MM.1S (cell line): ENCODE measurements around the gene ANKZF1.

Experiments used
- DNase-seq: peaks from one replicate; pipeline ENCODE4 v3.0.0-alpha.2; 2015
- H2AFZ ChIP-seq: fragments of 300-600 bp; sonication (generic); 2 replicates; pipeline ENCODE4 v1.6.0; 2016; ENCODE audit warnings: antibody characterized with exemption, low read length
- H3F3A ChIP-seq: fragments of 300-600 bp; sonication (generic); 2 replicates; pipeline ENCODE4 v1.6.1; 2016; ENCODE audit warnings: mild to moderate bottlenecking, antibody characterized with exemption, low read length, moderate library complexity, mixed read lengths; ENCODE audit not compliant: insufficient read depth
- H3K27ac ChIP-seq: fragments of 300-600 bp; sonication (generic); 2 replicates; pipeline ENCODE4 v1.5.1; 2016; ENCODE audit warnings: mild to moderate bottlenecking, low read length
- H3K27me3 ChIP-seq: fragments of 300-600 bp; sonication (generic); replicated peaks from 2 replicates; pipeline ENCODE4 v1.6.0; 2016; ENCODE audit warnings: low read length; ENCODE audit not compliant: insufficient read depth
- H3K36me3 ChIP-seq: fragments of 300-600 bp; sonication (generic); replicated peaks from 2 replicates; pipeline ENCODE4 v1.6.1; 2016; ENCODE audit warnings: mild to moderate bottlenecking, low read length, mixed read lengths; ENCODE audit not compliant: insufficient read depth
- H3K4me1 ChIP-seq: fragments of 300-600 bp; sonication (generic); 2 replicates; pipeline ENCODE4 v1.6.1; 2016; ENCODE audit warnings: low read length, mixed read lengths
- H3K4me2 ChIP-seq: fragments of 300-600 bp; sonication (generic); 2 replicates; pipeline ENCODE4 v1.6.0; 2016; ENCODE audit warnings: low read depth, low read length
- H3K4me3 ChIP-seq: fragments of 300-600 bp; sonication (generic); 2 replicates; pipeline ENCODE4 v1.5.1; 2016; ENCODE audit warnings: low read length, mixed read lengths
- H3K79me2 ChIP-seq: fragments of 300-600 bp; sonication (generic); 2 replicates; pipeline ENCODE4 v1.6.1; 2016; ENCODE audit warnings: mixed run types, low read length, mixed read lengths
- H3K9ac ChIP-seq: fragments of 300-600 bp; sonication (generic); 2 replicates; pipeline ENCODE4 v1.6.1; 2016; ENCODE audit warnings: low read length, mixed read lengths
- H3K9me2 ChIP-seq: fragments of 300-600 bp; sonication (generic); replicated peaks from 2 replicates; pipeline ENCODE4 v1.6.1; 2016; ENCODE audit warnings: mild to moderate bottlenecking, low read length, mixed read lengths; ENCODE audit not compliant: insufficient read depth
- H3K9me3 ChIP-seq: fragments of 300-600 bp; sonication (generic); replicated peaks from 2 replicates; pipeline ENCODE4 v1.6.1; 2016; ENCODE audit warnings: mild to moderate bottlenecking, low read length, mixed read lengths; ENCODE audit not compliant: insufficient read depth
- H4K20me1 ChIP-seq: fragments of 300-600 bp; sonication (generic); 2 replicates; pipeline ENCODE4 v1.6.1; 2016; ENCODE audit warnings: mild to moderate bottlenecking, low read length, moderate library complexity, mixed read lengths; ENCODE audit not compliant: insufficient read depth
- CTCF ChIP-seq: fragments of 300-600 bp; sonication (generic); IDR thresholded peaks from 2 replicates; pipeline ENCODE4 v1.5.1; 2016; ENCODE audit warnings: antibody characterized with exemption, low read length, mixed read lengths
- EZH2 ChIP-seq: fragments of 300-600 bp; sonication (generic); optimal IDR thresholded peaks from 2 replicates; pipeline ENCODE3; 2017; ENCODE audit warnings: low read depth, mild to moderate bottlenecking, antibody characterized with exemption, low read length, mixed read lengths
- EZH2phosphoT487 ChIP-seq: fragments of 300-600 bp; sonication (generic); IDR thresholded peaks from 2 replicates; pipeline ENCODE4 v1.6.1; 2018; ENCODE audit warnings: antibody characterized with exemption, low read length

Gene ANKZF1

DNA sequence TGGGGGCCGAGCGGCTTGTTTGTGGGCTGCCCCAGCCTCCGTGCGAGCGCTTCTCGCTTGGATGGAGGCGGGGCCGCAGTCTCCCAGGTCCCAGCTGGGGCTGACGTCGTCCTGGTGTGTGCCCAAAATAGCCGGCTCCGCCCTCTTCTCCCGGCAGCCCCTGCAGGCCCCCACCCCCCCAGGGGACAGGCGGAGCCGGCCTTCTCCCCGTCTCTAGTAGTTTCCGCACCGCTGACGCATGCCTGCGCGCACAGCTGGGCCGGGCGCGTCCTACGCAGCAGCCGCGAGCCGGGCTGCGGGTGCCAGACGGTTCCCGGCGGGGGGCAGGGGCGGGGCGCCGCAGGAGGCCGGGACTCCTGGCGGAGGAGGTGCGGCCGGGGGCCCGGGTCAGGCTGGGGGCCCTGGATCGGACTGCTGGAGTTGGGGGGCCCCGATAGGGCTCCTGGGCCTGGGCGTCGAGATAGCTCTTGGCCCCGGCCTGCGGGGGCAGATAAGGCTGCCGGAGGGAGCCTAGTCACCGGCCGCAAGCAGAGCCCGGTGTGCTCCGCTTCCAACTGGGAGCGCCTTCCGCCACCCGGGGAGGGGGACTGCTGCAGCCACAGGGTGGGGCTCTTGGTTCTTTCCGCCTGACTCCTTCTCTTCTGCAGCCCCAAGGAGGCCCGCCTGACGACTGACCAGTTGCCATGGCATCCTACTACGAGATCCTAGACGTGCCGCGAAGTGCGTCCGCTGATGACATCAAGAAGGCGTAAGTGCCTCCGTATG lies 49.7 kb downstream of the ANKZF1 start, which contains the start of gene DNAJB2:
Gene DNAJB2 (plus strand): TSS at position 216 of the 765 bp plus-strand sequence. CDS start 468 bp downstream, at position 684.
- peaks cover 15% of the 10 kb centered on the region for H3F3A ChIP-seq
- H3K36me3 ChIP-seq = no peaks in the 10 kb centered on the region
- no peaks in the 10 kb centered on the region for H4K20me1 ChIP-seq
- peak within 1 kb of the TSS; percentile 81 for H3K4me2 ChIP-seq
- H3K4me1 ChIP-seq = peaks cover 21% of the 10 kb centered on the region
- peak within 1 kb of the TSS; percentile 88 for H3K27ac ChIP-seq
- H3K4me3 ChIP-seq = peak within 1 kb of the TSS; percentile 67
- H3K9ac ChIP-seq = peak within 1 kb of the TSS; percentile 96
- no peaks in the 10 kb centered on the region for H3K9me2 ChIP-seq
- TF ChIP-seq CTCF = no peak
- no peak for TF ChIP-seq EZH2
- no peak for TF ChIP-seq EZH2phosphoT487
- no peaks in the 10 kb centered on the region for H3K27me3 ChIP-seq
- peak within 1 kb of the TSS; percentile 95 for H2AFZ ChIP-seq
- peaks cover 10% of the 10 kb centered on the region for H3K79me2 ChIP-seq
- H3K9me3 ChIP-seq = no peaks in the 10 kb centered on the region
- peak; percentile 99 for DNase-seq

DNA sequence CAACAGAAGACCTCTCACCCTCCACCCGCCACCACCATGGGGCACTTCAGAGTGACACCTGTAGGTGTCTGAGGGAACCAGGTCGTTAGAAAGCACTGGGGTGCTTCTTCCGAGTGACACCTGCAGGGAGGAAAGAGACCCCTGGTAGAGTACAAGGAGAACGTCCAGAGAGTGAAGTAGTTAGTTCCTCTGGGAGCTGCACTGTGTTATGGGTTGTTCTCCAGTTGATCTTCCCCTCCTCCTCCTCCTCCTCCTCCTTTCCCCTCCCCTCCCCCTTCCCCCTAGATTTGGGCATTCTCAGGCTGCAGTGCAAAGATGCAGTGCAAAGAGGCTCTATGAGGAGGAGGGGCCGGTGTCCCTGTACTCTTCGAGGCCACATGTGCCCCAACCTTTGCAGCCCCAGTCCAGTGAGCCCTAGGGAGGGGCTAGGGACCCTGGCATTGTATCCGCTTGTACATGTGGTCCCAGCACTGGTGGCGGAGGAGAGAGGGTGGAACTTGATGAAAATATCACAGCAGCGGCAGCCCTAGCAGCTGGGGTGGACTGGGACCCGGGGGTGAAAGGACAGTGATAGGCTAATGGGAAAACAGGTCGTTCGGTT lies 50.4 kb downstream of the ANKZF1 start:
- H3K36me3 ChIP-seq = no peaks in the 10 kb centered on the region
- peak overlapping the region; percentile 58 for H3K4me2 ChIP-seq
- no peak for DNase-seq
- H3K9ac ChIP-seq = peak overlapping the region; percentile 96
- H3K4me1 ChIP-seq = peaks cover 21% of the 10 kb centered on the region
- H3K9me3 ChIP-seq = no peaks in the 10 kb centered on the region
- peaks cover 15% of the 10 kb centered on the region for H3F3A ChIP-seq
- H3K9me2 ChIP-seq = no peaks in the 10 kb centered on the region
- peak overlapping the region; percentile 67 for H3K4me3 ChIP-seq
- no peaks in the 10 kb centered on the region for H4K20me1 ChIP-seq
- peaks cover 10% of the 10 kb centered on the region for H3K79me2 ChIP-seq
- H3K27me3 ChIP-seq = no peaks in the 10 kb centered on the region
- peak overlapping the region; percentile 57; the same call in 1 of the 2 replicates for H2AFZ ChIP-seq
- no peak for TF ChIP-seq EZH2
- no peak for TF ChIP-seq EZH2phosphoT487
- TF ChIP-seq CTCF = peak; percentile 42
- H3K27ac ChIP-seq = peak overlapping the region; percentile 88

DNA sequence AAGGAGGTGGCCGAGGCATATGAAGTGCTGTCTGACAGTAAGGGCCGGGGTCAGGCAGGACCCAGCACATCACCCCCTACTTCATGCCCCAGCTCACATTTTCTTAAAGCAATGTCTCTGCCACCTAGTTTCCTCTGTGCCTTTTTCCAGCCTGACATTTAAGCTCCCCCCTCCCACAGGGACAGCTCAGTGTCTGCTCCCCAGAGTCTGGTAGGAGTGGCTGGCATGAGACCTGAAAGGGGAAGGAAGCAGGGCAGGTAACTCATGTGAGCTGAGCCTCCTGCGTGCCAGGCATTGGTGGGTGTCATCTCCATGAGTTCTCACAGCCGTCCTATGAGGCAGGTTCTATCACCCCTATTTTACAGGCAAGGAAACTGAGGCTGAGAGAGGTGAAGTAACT lies 51.0 kb downstream of the ANKZF1 start:
- H3K4me3 ChIP-seq = no peak overlapping the region
- no peaks in the 10 kb centered on the region for H3K9me2 ChIP-seq
- 0 out of 2 replicates have a peak overlapping the region, but pooled peaks have one; percentile 96 for H3K9ac ChIP-seq
- H3K9me3 ChIP-seq = no peaks in the 10 kb centered on the region
- H3K4me1 ChIP-seq = peaks cover 21% of the 10 kb centered on the region
- H3K27ac ChIP-seq = no peak overlapping the region
- peaks cover 15% of the 10 kb centered on the region for H3F3A ChIP-seq
- 0 out of 2 replicates have a peak overlapping the region, but pooled peaks have one; percentile 58 for H3K4me2 ChIP-seq
- DNase-seq = no peak
- no peaks in the 10 kb centered on the region for H4K20me1 ChIP-seq
- H3K79me2 ChIP-seq = peaks cover 10% of the 10 kb centered on the region
- no peaks in the 10 kb centered on the region for H3K36me3 ChIP-seq
- TF ChIP-seq EZH2 (no peak), EZH2phosphoT487 (no peak), CTCF (no peak)
- no peak overlapping the region for H2AFZ ChIP-seq
- H3K27me3 ChIP-seq = no peaks in the 10 kb centered on the region
